Astrocyte (in vitro differentiated cells and primary cell): Measurements from ENCODE around the gene SNRNP27.

Experiments
- EZH2 ChIP-seq: IDR thresholded peaks from 2 replicates; pipeline ENCODE4 v1.6.1; 2012; ENCODE audit warnings: mild to moderate bottlenecking, low read length, inconsistent platforms; ENCODE audit not compliant: insufficient read depth
- TF ChIP-seq, protein P1 (sequence below): IDR thresholded peaks from 2 replicates; pipeline ENCODE4 v1.5.1; 2011; ENCODE audit warnings: low read depth, mild to moderate bottlenecking, inconsistent platforms, low read length, moderate library complexity; ENCODE audit not compliant: insufficient read depth

DNA sequence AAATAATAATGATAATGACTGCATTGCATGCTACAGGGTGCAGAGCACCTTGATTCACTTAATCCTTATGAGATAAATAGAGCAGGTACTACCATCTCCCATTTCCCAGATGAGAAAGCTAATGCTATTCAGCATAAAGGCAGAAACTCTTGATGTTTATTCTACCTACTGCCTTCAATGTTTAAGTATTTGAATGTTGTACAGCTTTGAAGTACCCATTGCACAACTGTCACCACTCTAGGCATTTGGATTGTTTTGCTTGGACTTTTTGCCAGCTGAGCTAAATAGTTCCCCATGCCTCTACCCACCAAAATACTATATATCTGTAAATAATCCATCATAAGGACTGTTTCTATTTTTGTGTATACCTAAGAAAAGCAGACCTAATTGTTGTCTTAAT is 13.5 kb downstream of the SNRNP27 start:
- TF ChIP-seq, protein P1, sequence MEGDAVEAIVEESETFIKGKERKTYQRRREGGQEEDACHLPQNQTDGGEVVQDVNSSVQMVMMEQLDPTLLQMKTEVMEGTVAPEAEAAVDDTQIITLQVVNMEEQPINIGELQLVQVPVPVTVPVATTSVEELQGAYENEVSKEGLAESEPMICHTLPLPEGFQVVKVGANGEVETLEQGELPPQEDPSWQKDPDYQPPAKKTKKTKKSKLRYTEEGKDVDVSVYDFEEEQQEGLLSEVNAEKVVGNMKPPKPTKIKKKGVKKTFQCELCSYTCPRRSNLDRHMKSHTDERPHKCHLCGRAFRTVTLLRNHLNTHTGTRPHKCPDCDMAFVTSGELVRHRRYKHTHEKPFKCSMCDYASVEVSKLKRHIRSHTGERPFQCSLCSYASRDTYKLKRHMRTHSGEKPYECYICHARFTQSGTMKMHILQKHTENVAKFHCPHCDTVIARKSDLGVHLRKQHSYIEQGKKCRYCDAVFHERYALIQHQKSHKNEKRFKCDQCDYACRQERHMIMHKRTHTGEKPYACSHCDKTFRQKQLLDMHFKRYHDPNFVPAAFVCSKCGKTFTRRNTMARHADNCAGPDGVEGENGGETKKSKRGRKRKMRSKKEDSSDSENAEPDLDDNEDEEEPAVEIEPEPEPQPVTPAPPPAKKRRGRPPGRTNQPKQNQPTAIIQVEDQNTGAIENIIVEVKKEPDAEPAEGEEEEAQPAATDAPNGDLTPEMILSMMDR, result no peak
- TF ChIP-seq EZH2, result no peak
